Cardiac muscle cell (in vitro differentiated cells and primary cell): ENCODE results near the gene KIF6. TPM values are rescaled to one million over a fixed set of nuclear protein-coding genes. Genes with fewer than 3 reads are reported as not detected.
A peak's percentile ranks its signal among the peaks of the same experiment; 100 is the strongest.

Experiments
- DNase-seq, 2 donors: peaks; one replicate each; pipeline versions ENCODE4 v3.0.0 to v3.0.0-alpha.2; 2010 to 2017; ENCODE audit warnings: low read depth in 1 of 2, low spot score in 1 of 2
- H3K27ac ChIP-seq: fragments of 200-600 bp; sonication (generic); 2 replicates; pipeline ENCODE4 v1.5.1; 2016
- H3K27me3 ChIP-seq: fragments of 200-600 bp; sonication (generic); 2 replicates; pipeline ENCODE4 v1.6.0; 2016; ENCODE audit warnings: control low read depth
- H3K36me3 ChIP-seq: fragments of 200-600 bp; sonication (generic); 2 replicates; pipeline ENCODE4 v1.5.1; 2016; ENCODE audit warnings: control low read depth
- H3K4me1 ChIP-seq: fragments of 200-600 bp; sonication (generic); 2 replicates; pipeline ENCODE4 v1.8.1; 2017; ENCODE audit warnings: low read depth, mild to moderate bottlenecking, mixed run types
- H3K4me3 ChIP-seq: fragments of 200-600 bp; sonication (generic); 2 replicates; pipeline ENCODE4 v1.5.1; 2016; ENCODE audit warnings: mild to moderate bottlenecking
- H3K9me3 ChIP-seq: fragments of 200-600 bp; sonication (generic); 2 replicates; pipeline ENCODE4 v1.5.1; 2017; ENCODE audit warnings: low read depth, mild to moderate bottlenecking, control low read depth
- polyA plus RNA-seq: library from polyadenylated mRNA; unstranded; fragments of >200 nt; fragmentation: Nextera tagmentation; extraction: Ambion mirVana; gene quantifications from 2 replicates; pipeline ENCODE4 v1.2.1, GENCODE V29; 2016
- total RNA-seq: library from RNA; depleted of rRNA; stranded (reverse); fragments of >200 nt; gene quantifications from 2 replicates; pipeline ENCODE4 v1.2.3, GENCODE V29; 2016
- TF ChIP-seq, protein P1 (sequence below): IDR thresholded peaks from 2 replicates; pipeline ENCODE4 v1.5.1; 2012; ENCODE audit warnings: low read depth, mild to moderate bottlenecking, low read length

Gene KIF6
- total and polyA plus RNA-seq, 2 experiments from 2014 or later: 0.69 to 1.7 TPM

DNA sequence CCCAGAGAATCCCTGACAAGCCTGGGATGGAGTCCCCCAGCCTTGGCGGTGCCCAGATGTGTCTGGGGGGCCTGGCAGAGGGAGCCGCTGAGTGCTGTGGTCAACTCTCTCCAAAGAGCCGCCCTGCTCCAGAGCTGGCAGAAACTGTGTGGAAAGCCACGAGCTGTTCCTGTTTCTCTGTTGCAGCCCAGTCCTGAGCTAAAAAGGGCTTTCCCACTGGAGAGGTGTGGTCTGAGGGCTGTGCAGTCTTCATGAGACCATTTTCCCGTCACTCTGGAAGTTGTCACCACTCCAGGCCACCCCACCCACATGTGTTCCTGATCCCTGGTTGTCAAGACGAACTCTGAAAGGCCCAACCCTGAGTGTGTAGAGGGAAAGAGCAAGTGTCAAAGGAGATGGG, 303.0 kb downstream of the KIF6 start:
- TF ChIP-seq, protein P1, sequence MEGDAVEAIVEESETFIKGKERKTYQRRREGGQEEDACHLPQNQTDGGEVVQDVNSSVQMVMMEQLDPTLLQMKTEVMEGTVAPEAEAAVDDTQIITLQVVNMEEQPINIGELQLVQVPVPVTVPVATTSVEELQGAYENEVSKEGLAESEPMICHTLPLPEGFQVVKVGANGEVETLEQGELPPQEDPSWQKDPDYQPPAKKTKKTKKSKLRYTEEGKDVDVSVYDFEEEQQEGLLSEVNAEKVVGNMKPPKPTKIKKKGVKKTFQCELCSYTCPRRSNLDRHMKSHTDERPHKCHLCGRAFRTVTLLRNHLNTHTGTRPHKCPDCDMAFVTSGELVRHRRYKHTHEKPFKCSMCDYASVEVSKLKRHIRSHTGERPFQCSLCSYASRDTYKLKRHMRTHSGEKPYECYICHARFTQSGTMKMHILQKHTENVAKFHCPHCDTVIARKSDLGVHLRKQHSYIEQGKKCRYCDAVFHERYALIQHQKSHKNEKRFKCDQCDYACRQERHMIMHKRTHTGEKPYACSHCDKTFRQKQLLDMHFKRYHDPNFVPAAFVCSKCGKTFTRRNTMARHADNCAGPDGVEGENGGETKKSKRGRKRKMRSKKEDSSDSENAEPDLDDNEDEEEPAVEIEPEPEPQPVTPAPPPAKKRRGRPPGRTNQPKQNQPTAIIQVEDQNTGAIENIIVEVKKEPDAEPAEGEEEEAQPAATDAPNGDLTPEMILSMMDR: no peak
- no peak for DNase-seq
- H3K4me3 ChIP-seq: no peak overlapping the region

GRCh38 chr6:39421383-39422225, 303.6 kb downstream of the KIF6 start:
- peak in 1 of 2 donors; percentile 25 for DNase-seq
- Histone ChIP-seq H3K9me3 (no peaks in the 10 kb centered on the region), H3K27ac (no peak overlapping the region), H3K36me3 (no peaks in the 10 kb centered on the region), H3K4me1 (no peaks in the 10 kb centered on the region), H3K27me3 (no peaks in the 10 kb centered on the region), H3K4me3 (no peak overlapping the region)
- TF ChIP-seq, protein P1: no peak

More for the DNA sequence above, 303.0 kb downstream of the KIF6 start:
- no peak overlapping the region for H3K27ac ChIP-seq
- no peaks in the 10 kb centered on the region for H3K9me3 ChIP-seq
- H3K36me3 ChIP-seq: no peaks in the 10 kb centered on the region
- H3K27me3 ChIP-seq: no peaks in the 10 kb centered on the region
- H3K4me1 ChIP-seq: no peaks in the 10 kb centered on the region

- TF ChIP-seq, protein P1: no peak
- peak in 1 of 2 donors; percentile 14 for DNase-seq
- Histone ChIP-seq H3K27ac (no peak overlapping the region), H3K9me3 (no peaks in the 10 kb centered on the region), H3K4me1 (no peaks in the 10 kb centered on the region), H3K27me3 (no peaks in the 10 kb centered on the region), H3K4me3 (no peak overlapping the region), H3K36me3 (no peaks in the 10 kb centered on the region)
Measured at GRCh38 chr6:39420300-39421265, 304.6 kb downstream of the KIF6 start.

DNA sequence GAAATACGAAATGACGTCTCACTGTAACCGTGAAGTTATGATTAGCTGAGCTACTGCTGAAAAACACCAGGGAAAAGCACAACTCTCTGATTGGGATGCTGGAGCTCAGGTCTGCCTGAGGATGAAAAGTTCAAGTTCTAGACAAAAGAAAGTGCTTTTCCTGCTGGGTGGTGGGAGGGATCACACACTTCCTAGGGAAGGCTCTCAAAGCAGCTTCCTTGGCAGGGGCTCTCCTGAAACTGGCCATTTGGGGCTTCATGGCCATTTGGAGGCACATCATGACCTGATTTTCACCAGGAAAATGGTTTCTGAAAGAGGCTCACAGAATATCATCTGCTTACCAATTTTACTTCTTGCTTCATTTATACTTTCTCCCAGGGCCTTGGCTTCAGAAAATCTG, 305.6 kb downstream of the KIF6 start:
- H3K36me3 ChIP-seq: no peaks in the 10 kb centered on the region

GRCh38 chr6:39417440-39417839, 307.8 kb downstream of the KIF6 start:
- H3K27ac ChIP-seq: no peak overlapping the region
- no peaks in the 10 kb centered on the region for H3K36me3 ChIP-seq
- DNase-seq: no peak
- H3K27me3 ChIP-seq: no peaks in the 10 kb centered on the region
- H3K9me3 ChIP-seq: no peaks in the 10 kb centered on the region
- no peaks in the 10 kb centered on the region for H3K4me1 ChIP-seq
- H3K4me3 ChIP-seq: no peak overlapping the region
- TF ChIP-seq, protein P1: no peak

More for the DNA sequence above, 305.6 kb downstream of the KIF6 start:
- H3K27ac ChIP-seq: no peak overlapping the region
- no peaks in the 10 kb centered on the region for H3K27me3 ChIP-seq
- no peak overlapping the region for H3K4me3 ChIP-seq
- TF ChIP-seq, protein P1: no peak
- no peak for DNase-seq
- H3K4me1 ChIP-seq: no peaks in the 10 kb centered on the region
- H3K9me3 ChIP-seq: no peaks in the 10 kb centered on the region
